H1 (cell line): ENCODE measurements around the gene SLC35A3. TPM values are rescaled to one million over a fixed set of nuclear protein-coding genes. Genes with fewer than 3 reads are reported as not detected.

Experiments
- CTCF ChIA-PET: fragments of 300-600 bp; sonication (Branson Sonifier 250); formaldehyde crosslinking; loops from one replicate; lab custom pipeline; 2021; ENCODE audit not compliant: partially characterized antibody; lab: Charles Lee
- POLR2A ChIA-PET: fragments of 300-600 bp; sonication (Branson Sonifier 250); formaldehyde crosslinking; loops from one replicate; lab custom pipeline; 2021; ENCODE audit warnings: inconsistent platforms; ENCODE audit not compliant: partially characterized antibody; lab: Charles Lee
- DNase-seq, 2 experiments: peaks; one replicate each; pipeline versions ENCODE4 v3.0.0 to v3.0.0-alpha.2; 2010 to 2022; ENCODE audit warnings: low spot score in 2 of 2, low read depth in 1 of 2, mixed read lengths in 1 of 2
- FAIRE-seq: peaks from 2 replicates; lab custom pipeline; 2011; peaks lifted over from hg19 to GRCh38; lab: Jason Lieb, UNC
- H2AFZ ChIP-seq: 2 replicates; pipeline ENCODE4 v1.8.1; 2012; ENCODE audit warnings: low read length, inconsistent platforms
- H2AK5ac ChIP-seq: 2 replicates; pipeline ENCODE4 v1.6.1; 2013; ENCODE audit warnings: low read depth, low read length
- H2BK120ac ChIP-seq: replicated peaks from 2 replicates; pipeline ENCODE3; 2013; ENCODE audit warnings: low read depth, low read length, inconsistent platforms
- H2BK12ac ChIP-seq: 2 replicates; pipeline ENCODE4 v1.6.1; 2013; ENCODE audit warnings: low read depth, low read length
- H2BK15ac ChIP-seq: 2 replicates; pipeline ENCODE4 v1.6.1; 2013; ENCODE audit warnings: low read length
- H2BK20ac ChIP-seq: 2 replicates; pipeline ENCODE4 v1.6.1; 2013; ENCODE audit warnings: low read length
- H2BK5ac ChIP-seq: 2 replicates; pipeline ENCODE4 v1.6.1; 2013; ENCODE audit warnings: low read depth, low read length
- H3K14ac ChIP-seq: 2 replicates; pipeline ENCODE4 v1.6.1; 2013; ENCODE audit warnings: inconsistent platforms; ENCODE audit not compliant: insufficient read length
- H3K18ac ChIP-seq: 2 replicates; pipeline ENCODE4 v1.6.1; 2013; ENCODE audit warnings: low read length; ENCODE audit errors: extremely low read depth
- H3K23ac ChIP-seq: 2 replicates; pipeline ENCODE4 v1.6.1; 2013; ENCODE audit warnings: inconsistent platforms; ENCODE audit not compliant: insufficient read length
- H3K23me2 ChIP-seq: 2 replicates; pipeline ENCODE4 v1.6.1; 2013; ENCODE audit warnings: low read depth, low read length
- H3K27ac ChIP-seq: 2 replicates; pipeline ENCODE4 v1.6.1; 2011; ENCODE audit warnings: low read depth, low read length, inconsistent platforms
- H3K27me3 ChIP-seq, 4 experiments: replicated peaks in 1 of 4; 1 replicate in 1 of 4; 2 replicates in 3 of 4; pipeline versions ENCODE4 v1.6.1 to v1.8.1; 2011 to 2013; ENCODE audit warnings: low read length in 3 of 4, mild to moderate bottlenecking in 3 of 4, inconsistent platforms in 2 of 4, mixed read lengths in 2 of 4, moderate library complexity in 1 of 4; ENCODE audit not compliant: control insufficient read depth in 3 of 4, insufficient read depth in 3 of 4; ENCODE audit errors: extremely low read depth in 1 of 4
- H3K36me3 ChIP-seq, 4 experiments: 2 replicates each; pipeline versions ENCODE4 v1.6.1 to v1.8.1; 2011 to 2013; ENCODE audit warnings: mild to moderate bottlenecking in 4 of 4, low read length in 3 of 4, moderate library complexity in 2 of 4, control low read depth in 1 of 4, inconsistent platforms in 1 of 4; ENCODE audit not compliant: insufficient read depth in 4 of 4, control insufficient read depth in 2 of 4
- H3K4ac ChIP-seq: replicated peaks from 2 replicates; pipeline ENCODE3; 2013; ENCODE audit warnings: low read length, low read depth, mixed read lengths, inconsistent platforms; ENCODE audit not compliant: insufficient read length
- H3K4me1 ChIP-seq, 4 experiments: replicated peaks in 1 of 4; 1 replicate in 1 of 4; 2 replicates in 3 of 4; pipeline versions ENCODE4 v1.6.1 to v1.8.1; 2011 to 2013; ENCODE audit warnings: low read length in 3 of 4, inconsistent platforms in 2 of 4, mixed read lengths in 1 of 4; ENCODE audit not compliant: insufficient read depth in 4 of 4, control insufficient read depth in 3 of 4
- H3K4me2 ChIP-seq, 2 experiments: 2 replicates each; pipeline versions ENCODE4 v1.6.1 to v1.8.1; 2011 to 2013; ENCODE audit warnings: low read depth in 2 of 2, low read length in 2 of 2, control low read depth in 1 of 2, inconsistent platforms in 1 of 2, mild to moderate bottlenecking in 1 of 2; ENCODE audit not compliant: insufficient read depth in 1 of 2
- H3K4me3 ChIP-seq, 4 experiments: fragments of 200-600, 300-600 bp in 1 of 4; sonication (generic), shearing (Covaris generic), sonication (Bioruptor Twin) in 1 of 4; 2 replicates each; pipeline versions ENCODE4 v1.5.1 to v1.8.1; 2011 to 2016; ENCODE audit warnings: low read length in 4 of 4, low read depth in 3 of 4, control low read depth in 2 of 4, inconsistent platforms in 2 of 4, mild to moderate bottlenecking in 2 of 4, mixed read lengths in 1 of 4, moderate library complexity in 1 of 4; ENCODE audit not compliant: insufficient read depth in 2 of 4; ENCODE audit errors: extremely low read depth in 1 of 4
- H3K56ac ChIP-seq: replicated peaks from 2 replicates; pipeline ENCODE3; 2013; ENCODE audit warnings: low read depth, mild to moderate bottlenecking, mixed read lengths, low read length, inconsistent platforms; ENCODE audit not compliant: insufficient read length
- H3K79me1 ChIP-seq: 2 replicates; pipeline ENCODE4 v1.6.1; 2013; ENCODE audit warnings: low read depth, low read length, control low read depth
- H3K79me2 ChIP-seq, 2 experiments: 2 replicates each; pipeline versions ENCODE4 v1.6.1 to v1.8.1; 2012 to 2013; ENCODE audit warnings: low read length in 2 of 2, mild to moderate bottlenecking in 2 of 2, inconsistent platforms in 1 of 2; ENCODE audit not compliant: insufficient read depth in 2 of 2, control insufficient read depth in 1 of 2
- H3K9ac ChIP-seq, 4 experiments: replicated peaks in 1 of 4; 1 replicate in 1 of 4; 2 replicates in 3 of 4; pipeline versions ENCODE4 v1.6.1 to v1.8.1; 2011 to 2013; ENCODE audit warnings: low read depth in 3 of 4, low read length in 3 of 4, control low read depth in 2 of 4, mild to moderate bottlenecking in 2 of 4, moderate library complexity in 2 of 4, inconsistent platforms in 1 of 4; ENCODE audit errors: extremely low read depth in 1 of 4
- H3K9me3 ChIP-seq, 2 experiments: 2 replicates each; pipeline versions ENCODE4 v1.6.1 to v1.8.1; 2012 to 2013; ENCODE audit warnings: mild to moderate bottlenecking in 2 of 2, moderate library complexity in 2 of 2, control low read depth in 1 of 2, inconsistent platforms in 1 of 2, low read depth in 1 of 2, low read length in 1 of 2, mixed read lengths in 1 of 2; ENCODE audit not compliant: insufficient read depth in 2 of 2
- H4K20me1 ChIP-seq, 2 experiments: replicated peaks in 1 of 2; 2 replicates each; pipeline versions ENCODE3 to v1.8.1; 2011 to 2013; ENCODE audit warnings: inconsistent platforms in 2 of 2, low read length in 2 of 2, mild to moderate bottlenecking in 1 of 2; ENCODE audit not compliant: insufficient read depth in 2 of 2, control insufficient read depth in 1 of 2
- H4K5ac ChIP-seq: 2 replicates; pipeline ENCODE4 v1.6.1; 2013; ENCODE audit warnings: low read length, low read depth, mixed read lengths, inconsistent platforms; ENCODE audit not compliant: insufficient read length
- H4K8ac ChIP-seq: 2 replicates; pipeline ENCODE4 v1.8.0; 2013; ENCODE audit warnings: mild to moderate bottlenecking, moderate library complexity, low read length, inconsistent platforms; ENCODE audit not compliant: insufficient read depth; ENCODE audit errors: extremely low read depth
- H4K91ac ChIP-seq: replicated peaks from 2 replicates; pipeline ENCODE3; 2013; ENCODE audit warnings: low read length, mixed read lengths, inconsistent platforms; ENCODE audit not compliant: insufficient read length
- ATF2 ChIP-seq: IDR thresholded peaks from 2 replicates; pipeline ENCODE4 v1.6.1; 2012; ENCODE audit warnings: low read length, inconsistent platforms
- CEBPB ChIP-seq: IDR thresholded peaks from 2 replicates; pipeline ENCODE4 v1.6.1; 2012; ENCODE audit warnings: low read depth, low read length
- EP300 ChIP-seq, 2 experiments: IDR thresholded peaks; 1 replicate in 1 of 2; 2 replicates in 1 of 2; pipeline ENCODE4 v1.6.1; 2011 to 2012; ENCODE audit warnings: low read depth in 2 of 2, low read length in 2 of 2, mild to moderate bottlenecking in 2 of 2, borderline replicate concordance in 1 of 2, inconsistent platforms in 1 of 2, moderate library complexity in 1 of 2
- EZH2 ChIP-seq: fragments of 200-600 bp; sonication (generic); IDR thresholded peaks from 2 replicates; pipeline ENCODE4 v1.7.1; 2012; ENCODE audit warnings: low read depth, mild to moderate bottlenecking, moderate library complexity, low read length, inconsistent platforms; ENCODE audit not compliant: severe bottlenecking
- JUN ChIP-seq: IDR thresholded peaks from 2 replicates; pipeline ENCODE4 v1.6.1; 2011; ENCODE audit warnings: low read depth, mild to moderate bottlenecking, improper control_type of control experiment, low read length
- SIRT6 ChIP-seq: IDR thresholded peaks from one replicate; pipeline ENCODE4 v1.7.1; 2012; ENCODE audit warnings: low read length, inconsistent platforms
- SP2 ChIP-seq: IDR thresholded peaks from 2 replicates; pipeline ENCODE4 v1.6.1; 2012; ENCODE audit warnings: mild to moderate bottlenecking, low read length, inconsistent platforms
- TEAD4 ChIP-seq: IDR thresholded peaks from 2 replicates; pipeline ENCODE4 v1.6.1; 2012; ENCODE audit warnings: low read depth, low read length, inconsistent platforms, mixed read lengths
- WGBS, 2 experiments: shearing (Covaris generic) in 1 of 2; methylation state at CpG; one replicate each; pipeline versions ENCODE4 v1.1.6 to v1.1.7; 2013 to 2015; ENCODE audit warnings: low lambda C conversion rate in 2 of 2, mixed read lengths in 2 of 2, inconsistent platforms in 1 of 2, low coverage in 1 of 2, missing lambda C conversion rate in 1 of 2; ENCODE audit not compliant: insufficient replicate concordance in 2 of 2, insufficient coverage in 1 of 2, insufficient read length in 1 of 2; ENCODE audit errors: extremely low coverage in 1 of 2, missing lambda C conversion rate in 1 of 2; 5-methylcytosine and 5-hydroxymethylcytosine counted together
- polyA plus RNA-seq, 7 experiments: library from polyadenylated mRNA; depleted of rRNA in 3 of 7; stranded (reverse) in 5 of 7; unstranded in 2 of 7; fragments of >200 nt in 5 of 7; fragments of 200-250 nt in 2 of 7; gene quantifications; 1 replicate in 5 of 7; 2 replicates in 1 of 7; 4 replicates in 1 of 7; pipeline versions ENCODE4 v1.2.1 to v1.2.3, GENCODE V29; 2011 to 2013; ENCODE audit warnings: missing spikeins in 2 of 7, mixed read lengths in 2 of 7
- total RNA-seq: library from RNA; stranded (reverse); fragmentation: NEBNext Ultra II Directional; extraction: Animal tissue kit (Norgen Biotek cat#: 25700); gene quantifications from 2 replicates; pipeline ENCODE4 v1.2.1, GENCODE V29; 2021

Gene SLC35A3
- total and polyA plus RNA-seq, 2 of the 8 experiments (the other 6 are each of a cell fraction or from before 2014, with no cell fraction given): 3.0 to 13.8 TPM

DNA sequence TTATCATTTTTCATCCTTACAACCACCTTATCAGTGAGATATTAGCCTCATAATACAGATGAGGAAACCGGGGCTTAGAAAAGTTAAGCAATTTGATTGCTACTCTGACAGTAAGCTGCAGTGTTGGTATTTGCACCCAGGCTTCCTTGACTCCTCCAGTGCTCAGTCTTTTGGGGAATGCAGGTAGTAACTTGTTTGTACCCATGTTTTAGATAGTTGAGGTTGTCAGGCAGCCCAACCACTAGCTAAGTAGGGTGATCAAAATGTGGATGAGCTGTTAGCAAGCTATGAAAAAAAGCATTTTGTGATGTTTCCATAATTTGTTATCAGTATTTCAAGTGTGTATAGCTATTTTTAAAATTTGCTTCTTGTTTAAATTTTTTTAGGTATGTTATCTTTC is 82.1 kb downstream of the SLC35A3 start:
- Histone ChIP-seq H2BK20ac (no peak overlapping the region), H3K4ac (no peak overlapping the region), H3K9me3 (no peaks in the 10 kb centered on the region), H3K79me1 (peaks cover 4% of the 10 kb centered on the region), H2BK15ac (no peak overlapping the region), H2BK12ac (no peak overlapping the region), H3K14ac (no peak overlapping the region), H3K36me3 (peaks cover 0 to 15% (median 0%) of the 10 kb centered on the region in 4 experiments; a peak in 1 of 8 replicates), H3K27ac (no peak overlapping the region), H2AFZ (no peak overlapping the region), H3K9ac (no peak overlapping the region), H3K23ac (no peak overlapping the region), H3K18ac (no peak overlapping the region), H3K4me1 (peaks cover 0 to 6% (median 3%) of the 10 kb centered on the region in 4 experiments; a peak in 2 of 7 replicates), H2BK120ac (no peak overlapping the region), H3K79me2 (peaks cover 0 to 66% of the 10 kb centered on the region in 2 experiments; a peak in 3 of 4 replicates), H4K8ac (no peak overlapping the region), H3K56ac (no peak overlapping the region), H4K91ac (no peak overlapping the region), H3K27me3 (no peaks in the 10 kb centered on the region), H3K23me2 (no peaks in the 10 kb centered on the region), H3K4me3 (no peak overlapping the region), H4K20me1 (peaks cover 3 to 9% of the 10 kb centered on the region in 2 experiments), H2BK5ac (no peak overlapping the region), H4K5ac (no peak overlapping the region), H3K4me2 (no peak overlapping the region), H2AK5ac (no peak overlapping the region)
- 96% methylated on average over 1 of the region's 1 CpG; no CpG with 5 or more reads in 1 of the 2 experiments for WGBS, 2 experiments
- ChIA-PET CTCF (interaction anchor here (1.5 kb wide), 2 partner anchors 403 to 407 kb away, joined by 3 read pairs; no protein-coding TSS in a partner anchor), POLR2A (no interaction called here)
- FAIRE-seq: no peak
- DNase-seq: no peak
- no peak for TF ChIP-seq ATF2
- TF ChIP-seq SP2: no peak
- TF ChIP-seq CEBPB: no peak
- no peak for TF ChIP-seq EP300 (IDR thresholded peaks at IDR 0.05; ENCODE audit: borderline replicate concordance in 1 of 2, low read depth in 2 of 2, low read length in 2 of 2)
- no peak for TF ChIP-seq EZH2
- no peak for TF ChIP-seq TEAD4
- no peak for TF ChIP-seq JUN
- no peak for TF ChIP-seq SIRT6
